GM18508 (cell line): Measurements from ENCODE around the gene FOXK1.
"Not testable (repeated sequence)": the region's sequence is repeated elsewhere in the genome, so short reads cannot be mapped to it uniquely, and the experiment has no call there.

Experiments
- ATAC-seq: cut with Tn5 transposase; IDR thresholded peaks from one replicate; pipeline ENCODE4 v1.9.1; 2021; ENCODE audit warnings: moderate number of reproducible peaks; ENCODE audit not compliant: insufficient read depth, unreplicated experiment

The FOXK1 gene

DNA sequence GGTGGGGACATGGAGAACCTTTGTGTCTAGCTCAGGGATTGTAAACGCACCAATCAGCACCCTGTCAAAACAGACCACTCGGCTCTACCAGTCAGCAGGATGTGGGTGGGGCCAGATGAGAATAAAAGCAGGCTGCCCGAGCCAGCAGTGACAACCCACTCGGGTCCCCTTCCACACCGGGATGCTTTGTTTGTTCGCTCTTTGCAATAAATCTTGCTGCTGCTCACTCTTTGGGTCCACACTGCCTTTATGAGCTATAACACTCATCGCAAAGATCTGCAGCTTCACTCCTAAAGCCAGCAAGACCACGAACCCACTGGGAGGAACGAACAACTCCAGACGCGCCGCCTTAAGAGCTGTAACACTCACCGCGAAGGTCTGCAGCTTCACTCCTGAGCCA lies 112.1 kb downstream of the FOXK1 start:
- ATAC-seq: not testable (repeated sequence)

DNA sequence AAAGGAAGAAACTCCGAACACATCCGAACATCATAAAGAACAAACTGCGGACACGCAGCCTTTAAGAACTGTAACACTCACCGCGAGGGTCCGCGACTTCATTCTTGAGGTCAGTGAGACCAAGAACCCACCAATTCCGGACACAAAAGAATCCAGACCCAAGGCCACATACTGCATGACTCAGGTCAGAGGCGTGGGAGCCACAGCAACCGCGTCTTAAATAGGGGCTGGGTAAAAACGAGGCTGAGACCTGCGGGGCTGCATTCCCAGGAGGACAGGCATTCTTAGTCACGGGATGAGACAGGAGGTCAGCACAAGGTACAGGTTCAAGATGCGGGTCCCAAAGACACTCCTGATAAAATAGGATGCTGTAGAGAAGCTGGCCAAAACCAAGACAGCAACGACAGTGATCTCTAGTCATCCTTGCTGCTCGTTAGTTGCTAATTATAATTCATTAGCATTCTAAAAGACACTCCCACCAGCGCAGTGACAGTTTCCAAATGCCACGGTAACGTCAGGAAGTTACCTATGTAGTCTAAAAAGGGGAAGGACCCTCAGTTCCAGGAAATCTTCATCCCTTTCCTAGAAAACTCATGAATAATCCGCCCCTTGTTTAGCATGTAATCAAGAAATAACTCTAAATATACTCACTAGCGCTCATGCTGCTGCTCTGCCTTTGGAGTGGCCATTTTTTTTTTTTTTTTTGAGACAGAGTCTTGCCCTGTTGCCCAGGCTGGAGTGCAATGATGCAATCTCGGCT lies 112.7 kb downstream of the FOXK1 start:
- no peak for ATAC-seq

- no peak for ATAC-seq
Observed at GRCh38 chr7:4796453-4796852, 114.4 kb downstream of the FOXK1 start.

- ATAC-seq: no peak
Observed at GRCh38 chr7:4797858-4798705, 116.0 kb downstream of the FOXK1 start.

GRCh38 chr7:4798706-4799235 lies 116.7 kb downstream of the FOXK1 start:
- ATAC-seq: no peak

DNA sequence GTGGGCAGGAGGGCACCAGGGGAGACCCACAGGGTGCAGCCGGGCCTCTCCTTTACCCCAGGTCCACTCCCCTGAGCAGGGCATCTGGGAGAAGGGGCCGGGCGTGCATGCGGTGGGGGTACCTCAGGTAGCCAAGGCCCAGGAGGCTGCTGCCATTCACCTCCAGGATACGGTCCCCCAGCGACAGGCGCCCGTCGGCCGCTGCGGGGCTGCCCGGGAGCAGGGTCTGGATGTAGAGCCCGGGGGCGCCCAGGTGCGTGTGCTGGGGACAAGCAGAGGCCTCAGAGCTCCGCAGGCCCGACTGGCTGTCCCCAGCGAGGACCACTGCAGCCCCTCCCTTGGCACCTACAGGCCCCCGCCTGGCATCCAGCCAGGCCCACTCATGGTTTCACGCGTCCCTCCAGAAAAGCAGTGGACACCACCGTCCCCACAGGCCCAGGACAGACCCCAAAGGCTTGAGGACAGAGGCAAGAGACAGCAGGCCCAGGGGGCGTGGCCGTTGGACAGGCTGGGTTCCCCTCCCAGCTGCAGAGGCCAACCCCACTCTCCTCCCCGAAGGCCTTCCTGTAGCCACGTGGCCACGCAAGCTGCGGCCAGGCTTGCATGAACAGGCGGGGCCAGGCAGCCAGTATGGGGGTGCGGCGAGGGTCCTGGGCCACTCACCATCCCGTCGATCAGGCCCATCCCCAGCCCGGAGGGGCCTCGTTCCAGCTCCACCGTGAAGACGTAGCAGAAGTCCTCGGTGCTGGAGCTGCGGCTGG lies 117.6 kb downstream of the FOXK1 start:
- ATAC-seq: no peak

GRCh38 chr7:4800487-4800886 lies 118.4 kb downstream of the FOXK1 start:
- no peak for ATAC-seq

GRCh38 chr7:4800926-4801838 lies 119.1 kb downstream of the FOXK1 start:
- no peak for ATAC-seq

- ATAC-seq: no peak
Observed at GRCh38 chr7:4801839-4802231, 119.7 kb downstream of the FOXK1 start.

DNA sequence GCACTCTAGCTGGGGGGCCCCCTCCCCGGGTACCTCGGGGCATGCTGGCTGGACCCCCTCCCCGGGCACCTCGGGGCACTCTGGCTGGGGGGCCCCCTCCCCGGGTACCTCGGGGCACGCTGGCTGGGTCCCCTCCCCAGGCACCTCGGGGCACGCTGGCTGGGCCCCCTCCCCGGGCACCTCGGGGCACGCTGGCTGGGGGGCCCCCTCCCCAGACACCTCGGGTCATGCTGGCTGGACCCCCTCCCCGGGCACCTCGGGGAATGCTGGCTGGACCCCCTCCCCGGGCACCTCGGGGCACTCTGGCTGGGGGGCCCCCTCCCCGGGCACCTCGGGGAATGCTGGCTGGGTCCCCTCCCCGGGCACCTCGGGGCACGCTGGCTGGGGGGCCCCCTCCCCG lies 120.5 kb downstream of the FOXK1 start:
- not testable (repeated sequence) for ATAC-seq

DNA sequence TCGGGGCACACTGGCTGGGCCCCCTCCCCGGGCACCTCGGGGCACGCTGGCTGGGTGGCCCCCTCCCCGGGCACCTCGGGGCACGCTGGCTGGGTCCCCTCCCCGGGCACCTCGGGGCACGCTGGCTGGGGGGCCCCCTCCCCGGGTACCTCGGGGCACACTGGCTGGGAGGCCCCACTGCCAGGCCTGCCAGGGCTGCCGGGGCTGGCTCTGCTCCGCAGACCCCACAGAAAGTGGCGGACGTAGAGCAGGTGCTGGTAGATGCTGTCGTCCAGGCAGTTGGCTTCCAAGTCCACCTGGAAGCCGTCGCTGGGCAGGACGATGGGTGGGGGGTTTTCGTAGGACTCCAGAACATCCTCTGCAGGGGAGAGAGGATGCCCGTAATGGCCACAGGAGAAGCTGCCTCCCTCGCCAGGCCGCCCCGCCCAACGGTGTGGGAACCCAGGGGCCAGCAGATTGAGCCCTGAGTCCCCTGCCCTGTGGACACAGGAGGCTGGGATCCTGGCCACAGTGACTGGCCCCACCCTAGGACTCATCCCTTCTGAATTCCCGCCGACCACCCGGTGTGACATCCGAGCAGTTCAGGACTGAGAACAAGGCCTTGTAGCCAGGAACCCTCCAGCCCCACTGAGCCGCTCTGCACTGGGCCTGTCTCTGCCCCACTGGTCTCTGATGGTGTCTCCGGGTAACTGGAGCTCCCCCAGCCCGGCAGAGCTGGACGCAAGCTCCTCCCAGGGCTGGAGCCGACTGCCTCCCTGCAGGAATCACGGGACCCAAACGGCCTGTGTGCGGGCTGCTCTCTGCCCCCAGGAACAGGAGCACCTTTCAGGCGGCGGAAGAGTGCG lies 121.5 kb downstream of the FOXK1 start:
- ATAC-seq: no peak

DNA sequence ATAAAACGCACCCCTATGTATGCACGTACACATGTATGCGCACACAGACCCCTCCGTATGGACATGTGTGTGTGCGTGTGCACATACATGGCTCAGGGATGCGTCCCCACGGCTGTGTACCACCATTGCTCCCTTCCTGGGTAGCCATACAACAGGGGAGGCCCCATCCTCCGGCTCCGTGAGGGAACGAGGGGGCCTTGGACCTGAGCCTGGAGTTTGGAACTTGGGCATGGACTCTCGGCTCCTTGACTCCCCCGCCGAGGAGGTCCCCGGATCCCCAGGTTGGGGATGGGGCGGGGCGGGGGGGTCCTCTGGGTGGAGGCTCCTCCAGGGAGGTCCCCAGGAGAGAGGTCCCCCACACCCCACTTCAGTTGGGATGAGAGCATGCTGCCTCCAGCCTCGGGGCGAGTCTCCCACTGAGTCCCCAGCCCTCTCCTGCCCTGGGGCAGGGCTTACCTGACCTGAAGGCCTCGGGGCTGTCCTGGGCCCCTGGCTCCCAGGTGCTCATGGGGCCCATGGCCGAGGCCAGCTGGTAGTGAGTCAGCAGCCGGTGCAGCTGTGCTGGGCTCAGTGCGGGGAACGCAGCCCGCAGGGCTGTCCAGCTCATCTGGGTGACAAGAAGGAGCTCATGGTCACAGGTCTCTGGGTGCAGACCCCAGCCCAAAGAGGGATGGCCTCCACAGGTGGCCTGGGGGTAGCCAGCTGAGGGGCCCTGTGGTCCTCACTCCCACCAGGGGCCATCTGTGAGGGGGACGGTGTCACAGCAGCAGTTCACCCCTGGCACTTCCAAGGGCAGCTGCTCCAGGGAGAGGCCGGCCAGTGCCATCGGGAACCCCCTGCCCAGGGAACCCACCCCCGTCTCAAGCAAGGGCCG lies 123.3 kb downstream of the FOXK1 start:
- no peak for ATAC-seq

DNA sequence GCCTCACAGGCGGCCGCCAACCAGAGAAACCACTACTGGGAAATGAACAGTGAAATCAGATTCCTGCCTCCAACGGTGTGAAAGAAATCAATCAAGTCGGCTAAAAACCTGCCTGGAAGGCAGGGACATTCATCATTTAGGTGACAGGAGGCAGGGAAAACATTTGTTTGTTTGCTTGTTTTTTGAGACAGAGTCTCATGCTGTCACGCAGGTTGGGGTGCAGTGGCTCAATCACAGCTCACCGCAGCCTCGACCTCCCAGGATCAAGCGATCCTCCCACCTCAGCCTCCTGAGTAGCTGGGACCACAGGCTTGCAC lies 123.8 kb downstream of the FOXK1 start:
- no peak for ATAC-seq

DNA sequence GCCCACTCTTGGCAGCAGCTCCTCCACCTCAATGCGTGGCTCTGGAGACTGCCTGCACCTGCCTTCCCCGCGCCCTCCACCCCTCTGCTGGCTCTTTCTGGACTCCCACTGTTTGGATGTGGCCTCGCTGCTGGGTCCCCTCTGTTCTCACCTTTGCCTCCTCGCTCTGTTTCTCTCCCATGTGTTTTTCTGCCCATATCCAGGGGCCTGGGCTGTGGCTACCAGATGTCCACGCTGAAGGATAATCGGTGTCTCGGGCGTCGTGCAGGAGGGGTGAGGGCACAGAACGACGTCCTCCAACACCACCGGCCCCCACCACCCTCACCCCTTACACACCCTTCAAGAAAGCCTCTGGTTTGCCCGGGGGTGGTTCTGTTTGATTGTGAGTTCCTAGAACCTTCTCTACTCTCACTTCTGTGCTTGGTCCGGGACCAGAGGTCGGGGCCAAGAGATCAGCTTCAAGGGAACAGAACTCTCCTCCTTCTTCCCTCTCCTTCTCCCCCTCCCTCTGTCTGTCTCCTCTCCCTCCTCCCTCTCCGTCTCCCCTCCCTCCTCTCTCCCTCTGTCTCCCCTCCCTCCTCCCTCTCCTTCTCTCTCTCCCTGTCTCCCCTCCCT lies 125.0 kb downstream of the FOXK1 start:
- ATAC-seq: no peak

GRCh38 chr7:4807598-4808016 lies 125.5 kb downstream of the FOXK1 start:
- no peak for ATAC-seq

DNA sequence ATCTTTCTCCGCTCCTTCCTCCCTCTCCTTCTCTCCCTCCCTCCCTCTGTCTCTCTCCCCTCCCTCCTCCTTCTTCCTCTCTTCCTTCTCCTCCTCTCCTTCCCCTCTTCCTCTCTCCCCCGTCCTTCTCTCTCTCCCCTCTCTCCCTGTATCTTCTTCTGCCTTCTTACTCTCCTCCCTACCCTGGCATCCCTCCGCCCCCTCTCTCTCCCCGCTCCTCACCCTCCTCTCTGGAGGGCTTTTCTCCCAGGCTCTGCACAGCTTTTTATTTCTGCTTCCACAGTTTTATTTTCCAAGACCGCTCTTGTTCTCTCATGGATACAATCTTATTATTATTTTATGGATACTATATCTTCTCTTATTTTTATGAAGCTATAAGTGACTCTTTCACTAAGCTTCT lies 125.9 kb downstream of the FOXK1 start:
- ATAC-seq: no peak

GRCh38 chr7:4808565-4808964 lies 126.5 kb downstream of the FOXK1 start:
- ATAC-seq: no peak
